Endothelial cell (in vitro differentiated cells): Measurements from ENCODE around the gene NOSTRIN. TPM values are rescaled to one million over a fixed set of nuclear protein-coding genes. Genes with fewer than 3 reads are reported as not detected.

Source experiments
- DNase-seq: peaks from one replicate; pipeline ENCODE4 v3.0.0; 2021; ENCODE audit warnings: low spot score
- H3K27ac Mint-ChIP-seq: one replicate; pipeline ENCODE4 v1.8.0; 2021; ENCODE audit warnings: mixed read lengths, inconsistent platforms; ENCODE audit not compliant: unreplicated experiment
- H3K27me3 Mint-ChIP-seq: one replicate; pipeline ENCODE4 v1.8.0; 2021; ENCODE audit warnings: mild to moderate bottlenecking, moderate library complexity, mixed read lengths, inconsistent platforms; ENCODE audit not compliant: unreplicated experiment
- H3K36me3 Mint-ChIP-seq: one replicate; pipeline ENCODE4 v1.8.0; 2021; ENCODE audit warnings: mild to moderate bottlenecking, low read depth, mixed read lengths, inconsistent platforms; ENCODE audit not compliant: unreplicated experiment
- H3K4me1 Mint-ChIP-seq: one replicate; pipeline ENCODE4 v1.8.0; 2021; ENCODE audit warnings: mild to moderate bottlenecking, mixed read lengths, inconsistent platforms; ENCODE audit not compliant: unreplicated experiment
- H3K4me3 Mint-ChIP-seq: one replicate; pipeline ENCODE4 v1.8.0; 2021; ENCODE audit warnings: mild to moderate bottlenecking, mixed read lengths, inconsistent platforms; ENCODE audit not compliant: unreplicated experiment
- H3K9me3 Mint-ChIP-seq: one replicate; pipeline ENCODE4 v1.8.0; 2021; ENCODE audit warnings: mixed read lengths, inconsistent platforms; ENCODE audit not compliant: unreplicated experiment
- CTCF ChIP-seq: fragments of 200-600 bp; sonication (generic); IDR thresholded peaks from one replicate; pipeline ENCODE4 v1.5.0; 2021; ENCODE audit warnings: antibody characterized with exemption; ENCODE audit not compliant: unreplicated experiment
- long read RNA-seq: library from polyadenylated mRNA; unstranded; transcript quantifications from one replicate; pipeline ENCODE4 v2.0.0, GENCODE V29; 2020; ENCODE audit not compliant: unreplicated experiment
- total RNA-seq: library from RNA; stranded (reverse); fragmentation: NEBNext Ultra II Directional; extraction: Animal tissue kit (Norgen Biotek cat#: 25700); gene quantifications from one replicate; pipeline ENCODE4 v1.2.1, GENCODE V29; 2021; ENCODE audit not compliant: unreplicated experiment

NOSTRIN gene
- total RNA-seq, result not detected
- long read RNA-seq, result 0 reads

- H3K27me3 Mint-ChIP-seq, result peaks cover 1% of the 10 kb centered on the region
- no peak within 1 kb of the TSS for H3K27ac Mint-ChIP-seq
- DNase-seq, result no peak
- peaks cover 41% of the 10 kb centered on the region for H3K4me1 Mint-ChIP-seq
- no peaks in the 10 kb centered on the region for H3K36me3 Mint-ChIP-seq
- H3K4me3 Mint-ChIP-seq, result no peak within 1 kb of the TSS
- H3K9me3 Mint-ChIP-seq, result no peaks in the 10 kb centered on the region
- TF ChIP-seq CTCF, result no peak
These were observed at the start of gene NOSTRIN for GRCh38 chr2:168801961-168802858. TSS of gene NOSTRIN (plus strand) at chr2:168802637. CDS start at chr2:168802647, 10 bp downstream.

GRCh38 chr2:168753765-168754329 lies 48.6 kb upstream of the NOSTRIN start:
- Mint-ChIP-seq H3K27ac (no peak overlapping the region), H3K27me3 (peaks cover 1% of the 10 kb centered on the region), H3K4me3 (no peak overlapping the region), H3K4me1 (peaks cover 52% of the 10 kb centered on the region), H3K9me3 (no peaks in the 10 kb centered on the region), H3K36me3 (peaks cover 3% of the 10 kb centered on the region)
- no peak for DNase-seq
- no peak for TF ChIP-seq CTCF

GRCh38 chr2:168757223-168757622 lies 45.2 kb upstream of the NOSTRIN start:
- Mint-ChIP-seq H3K9me3 (no peaks in the 10 kb centered on the region), H3K36me3 (no peaks in the 10 kb centered on the region), H3K27me3 (no peaks in the 10 kb centered on the region), H3K4me3 (peak overlapping the region; percentile 35), H3K27ac (peak overlapping the region; percentile 59), H3K4me1 (peaks cover 32% of the 10 kb centered on the region)
- TF ChIP-seq CTCF, result no peak
- no peak for DNase-seq

GRCh38 chr2:168758970-168759820 lies 43.2 kb upstream of the NOSTRIN start:
- no peak overlapping the region for H3K27ac Mint-ChIP-seq
- no peaks in the 10 kb centered on the region for H3K36me3 Mint-ChIP-seq
- no peak for DNase-seq
- H3K9me3 Mint-ChIP-seq, result no peaks in the 10 kb centered on the region
- no peaks in the 10 kb centered on the region for H3K27me3 Mint-ChIP-seq
- peaks cover 26% of the 10 kb centered on the region for H3K4me1 Mint-ChIP-seq
- peak; percentile 60 for TF ChIP-seq CTCF
- no peak overlapping the region for H3K4me3 Mint-ChIP-seq
